Right lobe of liver (tissue), 6 donors: ENCODE results near the gene HKDC1. TPM values are rescaled to one million over a fixed set of nuclear protein-coding genes. Genes with fewer than 3 reads are reported as not detected.
A peak's percentile ranks its signal among the peaks of the same experiment; 100 is the strongest.

Experiments
- ATAC-seq, 4 donors: fragments of 200-7000 bp; cut with Tn5 transposase; one replicate each; pipeline ENCODE4 v1.9.1; 2020; ENCODE audit warnings: mild to moderate bottlenecking in 4 of 4, moderate library complexity in 4 of 4
- DNase-seq, 3 donors: peaks; one replicate each; pipeline ENCODE4 v3.0.0-alpha.2; 2020
- H3K27ac ChIP-seq, 3 donors: fragments of 200-600 bp; one replicate each; pipeline ENCODE4 v1.8.0; 2022
- H3K27me3 ChIP-seq, 2 donors: fragments of 200-600 bp; one replicate each; pipeline ENCODE4 v1.8.0; 2022
- H3K36me3 ChIP-seq, 4 donors: fragments of 200-600 bp; sonication (generic) in 1 of 4; one replicate each; pipeline versions ENCODE4 v1.5.1 to v1.8.0; 2017 to 2022; ENCODE audit warnings: control low read depth in 1 of 4
- H3K4me1 ChIP-seq, 4 donors: fragments of 200-600 bp; sonication (generic) in 1 of 4; one replicate each; pipeline versions ENCODE4 v1.5.1 to v1.8.0; 2017 to 2022; ENCODE audit warnings: control low read depth in 1 of 4
- H3K4me3 ChIP-seq, 3 donors: fragments of 200-600 bp; one replicate each; pipeline ENCODE4 v1.8.0; 2022
- H3K9me3 ChIP-seq, 4 donors: fragments of 200-600 bp; sonication (generic) in 1 of 4; one replicate each; pipeline versions ENCODE4 v1.5.1 to v1.8.0; 2017 to 2022; ENCODE audit warnings: control low read depth in 1 of 4
- POLR2A ChIP-seq: fragments of 450-650 bp; IDR thresholded peaks from one replicate; pipeline ENCODE4 v1.6.1; 2017; ENCODE audit warnings: antibody characterized with exemption, mild to moderate bottlenecking
- WGBS: methylation state at CpG from one replicate; pipeline ENCODE4 v1.1.6; 2018; ENCODE audit warnings: low coverage, low lambda C conversion rate; ENCODE audit not compliant: insufficient coverage; ENCODE audit errors: missing lambda C conversion rate; 5-methylcytosine and 5-hydroxymethylcytosine counted together
- intact Hi-C, 2 donors: fragments of 100-400 bp; cut with DNase I; formaldehyde crosslinking; loops; one replicate each; pipeline versions ENCODE4 v1.11.2 to v1.14.1; 2022
- total RNA-seq, 6 experiments: library from RNA; depleted of rRNA in 2 of 6; stranded (reverse); fragments of >200 nt in 2 of 6; fragmentation: NEBNext Ultra II Directional in 3 of 6; extraction: Animal tissue kit (Norgen Biotek cat#: 25700) in 3 of 6; gene quantifications; one replicate each; pipeline versions ENCODE4 v1.1.0 to v1.2.4, GENCODE V29; 2016 to 2023
- TF ChIP-seq, protein P1 (sequence below), 4 donors: fragments of 200-600 bp in 3 of 4; fragments of 450-650 bp in 1 of 4; IDR thresholded peaks; one replicate each; pipeline versions ENCODE4 v1.5.1 to v1.8.0; 2016 to 2022; ENCODE audit warnings: antibody characterized with exemption in 4 of 4, mild to moderate bottlenecking in 2 of 4
- donor health status: DM: no; HTN: yes; CAD: no.
- donor health status: DM: no; HTN: no; CAD: no.
- donor health status: DM: no; HTN: no; CAD: no.
- donor health status: DM: no; HTN: yes; CAD: no.
- donor health status: DM: no; HTN: yes; CAD: no.

The HKDC1 gene
- total RNA-seq, 6 experiments from 2014 or later, result 0.24 to 44.5 (median 20.1) TPM

DNA sequence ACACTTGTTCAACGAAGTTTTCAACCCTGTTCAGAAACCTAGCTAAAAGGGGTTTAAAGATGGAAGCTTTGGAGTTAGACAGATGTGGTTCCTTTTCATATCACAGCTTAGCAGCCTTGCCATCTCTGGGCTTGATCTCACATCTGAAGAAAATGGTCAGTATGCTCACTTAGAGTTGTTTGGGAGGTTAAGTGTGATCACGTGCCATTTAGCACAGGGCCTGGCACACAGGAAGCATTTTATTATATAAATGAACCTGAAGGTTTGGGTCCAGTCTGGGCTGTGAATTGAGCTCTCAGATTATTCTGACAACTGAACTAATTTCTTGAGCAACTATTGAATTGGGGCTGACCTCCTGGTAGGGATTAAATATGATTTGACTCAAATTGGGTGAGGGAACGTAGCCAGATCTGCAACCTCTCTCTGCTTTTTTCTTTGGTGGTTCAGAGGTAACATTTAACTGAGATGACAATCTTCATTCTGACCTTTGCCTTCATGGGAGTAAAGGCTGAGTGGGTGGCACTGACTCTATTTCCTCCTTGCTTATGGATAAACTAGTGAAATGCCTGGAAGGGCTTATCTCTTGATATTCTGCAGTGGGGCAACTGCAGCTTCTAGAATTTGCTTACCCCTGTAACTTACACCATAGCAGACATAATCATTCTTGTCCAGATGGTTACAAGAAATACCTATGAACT lies 10.2 kb upstream of the HKDC1 start:
- Histone ChIP-seq H3K36me3 (peaks cover 0 to 32% (median 12%) of the 10 kb centered on the region in 4 donors), H3K4me1 (no peaks in the 10 kb centered on the region), H3K27me3 (no peaks in the 10 kb centered on the region), H3K27ac (no peak overlapping the region), H3K4me3 (no peak overlapping the region), H3K9me3 (no peaks in the 10 kb centered on the region)
- 70% methylated on average over 3 of the region's 3 CpGs for WGBS
- DNase-seq (no peak), ATAC-seq (peak in 1 of 4 donors; percentile 85)
- intact Hi-C loops, result no loop called here
- TF ChIP-seq, protein P1, sequence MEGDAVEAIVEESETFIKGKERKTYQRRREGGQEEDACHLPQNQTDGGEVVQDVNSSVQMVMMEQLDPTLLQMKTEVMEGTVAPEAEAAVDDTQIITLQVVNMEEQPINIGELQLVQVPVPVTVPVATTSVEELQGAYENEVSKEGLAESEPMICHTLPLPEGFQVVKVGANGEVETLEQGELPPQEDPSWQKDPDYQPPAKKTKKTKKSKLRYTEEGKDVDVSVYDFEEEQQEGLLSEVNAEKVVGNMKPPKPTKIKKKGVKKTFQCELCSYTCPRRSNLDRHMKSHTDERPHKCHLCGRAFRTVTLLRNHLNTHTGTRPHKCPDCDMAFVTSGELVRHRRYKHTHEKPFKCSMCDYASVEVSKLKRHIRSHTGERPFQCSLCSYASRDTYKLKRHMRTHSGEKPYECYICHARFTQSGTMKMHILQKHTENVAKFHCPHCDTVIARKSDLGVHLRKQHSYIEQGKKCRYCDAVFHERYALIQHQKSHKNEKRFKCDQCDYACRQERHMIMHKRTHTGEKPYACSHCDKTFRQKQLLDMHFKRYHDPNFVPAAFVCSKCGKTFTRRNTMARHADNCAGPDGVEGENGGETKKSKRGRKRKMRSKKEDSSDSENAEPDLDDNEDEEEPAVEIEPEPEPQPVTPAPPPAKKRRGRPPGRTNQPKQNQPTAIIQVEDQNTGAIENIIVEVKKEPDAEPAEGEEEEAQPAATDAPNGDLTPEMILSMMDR (IDR thresholded peaks at IDR 0.05), result no peak
- TF ChIP-seq POLR2A, result no peak

DNA sequence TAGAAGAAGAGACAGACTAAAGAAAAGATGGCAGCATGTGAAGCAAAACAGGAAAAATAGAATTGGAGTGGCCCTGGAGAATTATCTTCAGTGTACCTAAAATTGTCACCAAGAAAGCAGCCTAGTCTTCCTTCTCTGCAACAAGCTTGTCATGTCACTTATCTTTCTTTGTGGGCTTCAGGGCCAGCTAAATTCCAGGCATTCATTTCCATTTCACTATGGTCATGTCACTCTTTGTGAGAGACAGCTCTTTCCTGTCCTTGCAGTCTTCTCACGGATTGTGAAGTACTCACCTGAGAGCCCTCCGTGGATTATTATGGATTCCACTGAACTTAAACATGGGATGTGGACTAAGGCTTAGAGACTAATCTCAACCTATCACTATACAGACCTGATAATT lies 9.0 kb upstream of the HKDC1 start:
- H3K4me1 ChIP-seq, result no peaks in the 10 kb centered on the region
- ATAC-seq (no peak), DNase-seq (no peak)
- H3K4me3 ChIP-seq, result no peak overlapping the region
- WGBS, result 69% methylated on average over 2 of the region's 2 CpGs
- H3K27ac ChIP-seq, result no peak overlapping the region
- H3K27me3 ChIP-seq, result no peaks in the 10 kb centered on the region
- no peaks in the 10 kb centered on the region for H3K9me3 ChIP-seq
- peaks cover 0 to 28% (median 10%) of the 10 kb centered on the region in 4 donors for H3K36me3 ChIP-seq
- intact Hi-C loops, result no loop called here
- TF ChIP-seq POLR2A, result no peak
- TF ChIP-seq, protein P1 (IDR thresholded peaks at IDR 0.05), result no peak

GRCh38 chr10:69211524-69211923 lies 8.6 kb upstream of the HKDC1 start:
- no peak for ATAC-seq
- Histone ChIP-seq H3K27ac (no peak overlapping the region), H3K36me3 (peaks cover 0 to 24% (median 8%) of the 10 kb centered on the region in 4 donors), H3K27me3 (no peaks in the 10 kb centered on the region), H3K4me1 (no peaks in the 10 kb centered on the region), H3K4me3 (no peak overlapping the region), H3K9me3 (no peaks in the 10 kb centered on the region)
- TF ChIP-seq, protein P1 (IDR thresholded peaks at IDR 0.05), result no peak
- TF ChIP-seq POLR2A, result no peak
- WGBS, result 78% methylated on average over 3 of the region's 3 CpGs
- intact Hi-C loops, result no loop called here
- no peak for DNase-seq

GRCh38 chr10:69213591-69214311 lies 6.4 kb upstream of the HKDC1 start:
- WGBS, result 46% methylated on average over 5 of the region's 5 CpGs
- intact Hi-C loops, result no loop called here

More at GRCh38 chr10:69213591-69214311, 6.4 kb upstream of the HKDC1 start:
- Histone ChIP-seq H3K4me1 (no peaks in the 10 kb centered on the region), H3K36me3 (peaks cover 0 to 3% (median under 1%) of the 10 kb centered on the region in 4 donors), H3K9me3 (no peaks in the 10 kb centered on the region), H3K27me3 (no peaks in the 10 kb centered on the region), H3K27ac (no peak overlapping the region), H3K4me3 (no peak overlapping the region)
- ATAC-seq, result peak in 1 of 4 donors; percentile 36
- TF ChIP-seq, protein P1 (IDR thresholded peaks at IDR 0.05), result no peak
- no peak for TF ChIP-seq POLR2A
- no peak for DNase-seq
